GM19467 (cell line): Measurements from ENCODE around the gene PLEKHJ1.

ENCODE experiments used
- ATAC-seq: cut with Tn5 transposase; IDR thresholded peaks from one replicate; pipeline ENCODE4 v1.9.1; 2021; ENCODE audit warnings: mild to moderate bottlenecking, moderate library complexity; ENCODE audit not compliant: unreplicated experiment

Gene PLEKHJ1

DNA sequence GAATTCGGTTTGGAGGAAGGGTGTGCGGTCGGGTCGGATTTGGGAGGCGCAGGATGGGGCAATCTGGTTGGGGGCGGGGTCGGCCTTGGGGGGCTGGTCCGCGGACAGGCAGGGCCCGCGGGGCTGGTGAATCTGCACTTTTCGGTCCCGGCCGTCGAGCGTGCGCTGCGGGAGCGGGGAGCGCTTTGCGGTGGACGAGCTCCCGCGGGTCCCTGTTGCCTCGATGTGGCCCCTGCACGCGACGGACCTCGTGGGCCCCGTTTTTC is 34.0 kb upstream of the PLEKHJ1 start:
- no peak for ATAC-seq

DNA sequence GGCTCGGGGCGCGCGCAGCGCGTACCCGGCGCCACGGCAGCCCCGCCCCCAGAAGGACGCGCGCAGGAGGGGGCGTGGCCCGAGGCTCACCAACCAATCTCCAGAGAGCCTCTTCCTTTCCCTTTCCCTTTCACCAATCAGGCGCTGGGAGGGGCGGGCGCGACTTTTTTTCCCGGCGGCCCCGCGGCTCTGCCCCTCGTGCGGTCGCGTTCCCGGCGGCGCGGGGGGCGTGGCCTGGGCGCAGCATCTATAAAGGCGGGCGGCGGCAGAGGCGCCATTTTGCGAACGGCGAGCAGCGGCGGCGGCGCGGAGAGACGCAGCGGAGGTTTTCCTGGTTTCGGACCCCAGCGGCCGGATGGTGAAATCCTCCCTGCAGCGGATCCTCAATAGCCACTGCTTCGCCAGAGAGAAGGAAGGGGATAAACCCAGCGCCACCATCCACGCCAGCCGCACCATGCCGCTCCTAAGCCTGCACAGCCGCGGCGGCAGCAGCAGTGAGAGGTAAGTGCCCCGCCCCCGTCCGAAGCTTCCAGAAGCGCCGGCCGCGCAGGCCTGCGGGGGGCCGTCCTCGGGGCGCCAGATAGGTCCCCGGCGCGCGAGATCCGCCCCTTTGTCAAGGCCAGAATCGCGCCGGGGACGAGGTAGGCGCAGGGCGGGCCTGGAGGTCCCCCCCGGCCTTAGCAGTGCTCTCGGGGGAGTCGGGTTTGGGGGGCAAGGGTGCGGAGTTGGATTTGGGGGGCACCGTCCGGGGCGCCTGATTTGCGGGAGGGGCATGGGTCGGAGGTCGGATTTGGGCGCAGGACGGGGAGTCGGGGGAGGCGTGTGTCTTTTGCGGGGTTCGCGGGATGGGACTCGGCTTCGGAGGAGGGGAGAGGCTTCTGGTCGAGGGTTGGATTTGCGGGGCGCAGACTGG is 33.4 kb upstream of the PLEKHJ1 start:
- peak; percentile 46 for ATAC-seq

DNA sequence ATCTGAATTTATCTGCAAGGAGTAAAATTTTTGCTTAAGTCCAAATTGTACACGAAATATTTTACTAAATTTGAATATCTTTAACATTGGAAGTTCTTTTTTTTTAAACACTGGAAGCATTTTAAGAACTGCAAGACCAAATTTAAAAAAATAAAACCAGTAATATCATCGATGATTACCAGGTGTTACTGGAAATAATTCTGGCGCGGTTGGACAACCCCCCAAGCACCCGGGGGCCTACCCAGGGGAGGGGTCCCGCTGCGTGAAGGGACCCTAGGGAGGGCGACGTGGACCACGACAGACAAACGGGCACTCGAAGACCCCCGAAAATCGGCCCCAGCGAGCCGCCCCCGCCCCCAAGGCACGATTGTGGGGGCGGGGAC is 32.7 kb upstream of the PLEKHJ1 start:
- no peak for ATAC-seq

DNA sequence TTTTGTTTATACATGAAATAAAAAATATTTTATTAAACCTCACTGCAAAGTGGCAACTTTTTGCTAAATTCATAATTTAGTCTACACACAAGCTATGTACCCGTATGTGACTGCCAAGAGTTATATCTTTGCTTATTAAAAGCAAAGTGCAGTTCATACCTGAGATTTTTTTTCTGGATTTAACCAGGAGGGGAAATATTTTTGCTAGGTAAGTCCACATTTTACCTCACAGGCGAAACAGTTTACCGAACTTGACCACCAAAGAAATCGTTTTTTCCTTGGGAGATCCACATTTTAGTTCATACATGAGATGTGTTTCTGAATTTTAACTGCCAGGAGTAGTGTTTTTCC is 32.3 kb upstream of the PLEKHJ1 start:
- no peak for ATAC-seq

- ATAC-seq, result no peak
Observed at GRCh38 chr19:2266183-2266993, 30.3 kb upstream of the PLEKHJ1 start.

- no peak for ATAC-seq
Observed at GRCh38 chr19:2261438-2262172, 25.5 kb upstream of the PLEKHJ1 start.

- ATAC-seq, result no peak
Observed at GRCh38 chr19:2260341-2260805, 24.2 kb upstream of the PLEKHJ1 start.

GRCh38 chr19:2259336-2259735 is 23.2 kb upstream of the PLEKHJ1 start:
- no peak for ATAC-seq

- ATAC-seq, result no peak
Observed at GRCh38 chr19:2255982-2256685, 20.0 kb upstream of the PLEKHJ1 start, which contains the start of gene JSRP1. Gene JSRP1 (minus strand): TSS chr19:2256417. CDS start chr19:2255314, 1,103 bp downstream.

DNA sequence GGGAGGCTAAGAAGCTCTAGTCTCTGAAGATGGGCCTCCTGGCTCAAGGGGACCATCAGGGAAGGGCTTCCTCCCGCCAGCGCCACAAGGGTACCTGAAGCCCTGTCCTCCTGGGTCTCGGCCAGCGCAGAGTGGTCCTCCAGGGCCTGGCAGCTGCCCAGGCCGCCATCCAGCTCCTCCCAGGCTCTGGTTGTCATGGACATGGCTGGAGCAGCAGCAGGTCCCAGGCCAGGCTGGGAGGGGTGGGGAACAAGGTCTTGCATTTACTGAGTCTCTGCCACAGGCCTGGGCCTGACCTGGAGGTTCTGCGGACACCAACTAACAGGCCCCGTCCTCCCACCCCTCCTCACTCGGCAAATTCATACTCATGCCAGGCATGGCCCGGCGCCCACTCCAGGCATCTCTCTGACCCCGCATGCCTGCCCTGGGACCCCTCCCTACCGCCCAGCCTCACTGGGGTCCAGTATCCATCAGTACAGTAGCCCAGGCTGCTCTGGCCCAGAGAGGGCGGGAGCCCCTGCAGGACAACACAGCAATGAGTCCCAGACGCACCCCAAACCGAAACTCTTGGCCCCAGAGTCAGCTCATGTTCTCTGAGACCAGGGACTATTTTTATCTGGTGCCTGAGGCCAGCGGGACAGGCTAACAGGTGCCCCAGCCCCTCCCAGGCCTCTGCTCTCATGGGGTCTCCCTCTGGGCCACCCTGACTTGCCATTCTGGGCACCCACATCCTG is 19.1 kb upstream of the PLEKHJ1 start:
- ATAC-seq, result no peak

DNA sequence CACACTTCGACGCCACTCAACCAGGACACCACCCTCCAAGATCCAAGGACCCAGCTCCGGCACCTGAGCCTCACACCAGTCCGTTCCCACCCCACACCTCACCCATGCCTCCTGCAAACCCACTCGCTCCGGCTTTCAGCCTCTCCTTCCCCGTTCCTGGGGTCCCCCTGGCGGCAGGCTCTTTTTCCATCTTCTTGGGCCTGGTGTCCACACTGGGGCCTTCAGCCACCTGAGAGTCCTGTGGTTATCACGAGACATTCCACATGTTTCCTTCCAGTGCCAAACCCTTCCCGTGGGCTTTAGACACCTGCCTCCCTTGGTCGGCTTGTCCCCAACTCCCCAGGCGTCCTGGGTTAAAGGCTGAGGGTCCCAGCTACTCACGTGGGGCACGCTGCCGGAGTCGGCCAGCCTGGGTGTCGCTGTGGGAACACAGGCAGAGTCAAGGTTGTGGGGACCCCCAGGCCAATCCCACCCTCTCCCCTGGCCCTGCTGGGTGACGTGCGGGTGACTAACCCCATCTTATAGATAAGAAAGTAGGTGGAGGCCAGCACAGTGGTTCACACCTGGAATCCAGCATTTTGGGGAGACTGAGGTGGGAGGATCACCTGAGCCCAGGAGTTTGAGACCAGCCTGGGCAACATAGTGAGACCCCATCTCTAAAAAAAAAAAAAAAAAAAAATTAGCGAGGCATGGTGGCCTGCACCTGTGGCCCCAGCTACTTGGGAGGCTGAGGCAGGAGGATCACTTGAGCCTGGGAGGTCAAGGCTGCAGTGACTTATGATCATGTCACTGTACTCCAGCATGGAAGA is 18.1 kb upstream of the PLEKHJ1 start:
- no peak for ATAC-seq

DNA sequence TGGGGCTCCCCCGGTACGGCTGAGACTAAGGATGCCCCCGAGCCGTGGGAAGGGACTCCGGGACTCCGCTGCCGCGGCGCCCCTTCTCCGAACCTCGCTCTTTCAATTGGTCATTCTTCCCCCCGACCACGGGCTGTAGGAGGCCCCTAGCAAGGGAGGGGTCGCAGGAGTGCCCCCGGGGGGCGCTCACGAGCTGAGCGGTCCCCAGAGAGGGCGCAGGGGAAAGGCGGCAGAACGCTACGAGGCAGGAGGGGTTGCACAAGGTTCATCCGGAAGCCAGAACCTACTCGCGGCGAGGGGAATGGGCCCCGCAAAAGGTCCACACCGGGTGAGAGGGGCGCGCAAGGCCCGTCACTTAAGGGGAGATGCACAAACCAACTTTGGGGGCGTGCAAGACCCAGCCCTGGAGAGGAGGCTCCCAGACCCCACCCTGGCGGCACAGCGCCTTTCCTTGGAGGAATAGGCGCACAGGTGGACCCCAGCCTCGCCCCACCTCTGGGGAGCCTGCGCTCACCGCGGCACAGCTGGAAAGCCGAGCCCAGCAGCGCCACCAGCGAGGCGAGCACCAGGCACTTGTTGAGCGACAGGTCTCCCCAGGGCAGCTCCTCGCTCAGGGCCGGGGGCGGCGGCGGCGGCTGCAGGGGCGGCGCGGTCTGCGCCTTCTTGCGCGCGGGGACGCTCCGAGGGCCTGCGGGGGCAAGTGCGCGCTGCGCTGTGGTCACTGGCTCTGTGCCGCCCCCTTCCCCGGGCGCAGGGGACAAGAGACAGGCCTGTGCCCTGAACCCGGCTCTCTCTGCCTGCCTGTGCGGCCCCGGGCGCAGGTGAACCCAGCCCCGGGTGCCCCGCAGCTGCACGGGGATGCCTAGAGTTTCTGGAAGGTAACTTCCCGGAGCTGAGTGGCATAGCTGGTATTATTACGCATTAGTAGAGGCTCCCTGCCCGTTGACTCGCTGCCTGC is 17.3 kb upstream of the PLEKHJ1 start:
- no peak for ATAC-seq

GRCh38 chr19:2252797-2253105 is 16.6 kb upstream of the PLEKHJ1 start:
- no peak for ATAC-seq

DNA sequence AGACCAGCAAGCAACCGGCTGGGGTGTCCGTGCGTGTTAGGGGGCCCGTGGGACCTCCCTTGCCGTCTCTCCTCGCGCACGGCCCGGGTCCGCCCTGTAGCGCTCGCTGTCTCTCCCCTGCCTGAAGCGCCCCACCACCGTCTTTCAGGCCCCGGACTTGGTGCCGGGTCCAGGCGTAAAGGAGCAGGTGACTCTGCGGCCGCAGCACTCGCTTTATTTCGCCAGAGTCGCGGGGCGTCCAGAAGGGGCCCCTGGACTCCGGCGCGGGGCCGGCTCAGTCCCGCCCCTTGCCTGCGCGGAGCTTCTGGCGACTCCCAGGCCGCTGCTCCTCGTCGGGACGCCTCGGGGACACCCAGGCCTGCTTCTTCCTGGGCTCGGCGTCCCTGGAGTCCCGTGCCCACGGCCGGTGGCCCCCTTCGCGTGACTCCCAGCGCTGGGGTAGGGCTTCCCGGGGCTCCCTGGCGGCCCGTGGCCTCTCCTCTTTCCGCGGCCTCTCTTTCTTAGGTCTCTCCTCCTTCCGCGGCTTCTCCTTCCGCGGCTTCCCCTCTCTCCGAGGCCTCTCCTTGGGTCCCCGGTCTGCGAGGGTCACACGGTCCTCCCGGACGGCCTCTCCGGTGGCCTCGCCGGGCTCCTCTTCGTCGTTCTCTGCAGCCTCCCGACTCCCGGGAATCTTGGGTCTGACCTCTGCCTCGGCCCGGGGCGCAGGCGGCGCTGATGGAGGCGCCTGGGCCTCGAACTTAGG is 16.1 kb upstream of the PLEKHJ1 start:
- no peak for ATAC-seq

- no peak for ATAC-seq
Observed at GRCh38 chr19:2251106-2252054, 15.3 kb upstream of the PLEKHJ1 start.

DNA sequence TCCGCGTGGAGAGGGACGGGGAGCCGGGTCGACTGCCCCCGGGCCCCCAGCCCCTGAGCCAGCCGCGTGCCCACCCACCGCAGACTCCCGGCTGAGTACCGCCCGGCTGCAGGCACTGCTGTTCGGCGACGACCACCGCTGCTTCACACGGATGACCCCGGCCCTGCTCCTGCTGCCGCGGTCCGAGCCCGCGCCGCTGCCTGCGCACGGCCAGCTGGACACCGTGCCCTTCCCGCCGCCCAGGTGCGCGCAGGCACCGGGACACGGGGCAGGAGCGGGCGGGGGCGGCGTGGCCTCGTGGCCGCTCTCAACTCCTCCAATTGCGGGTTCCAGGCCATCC is 14.6 kb upstream of the PLEKHJ1 start:
- no peak for ATAC-seq
